GM12891 (cell line): Measurements from ENCODE around the gene MAD1L1.

Experiments used
- POLR2A ChIP-seq: IDR thresholded peaks from 2 replicates; pipeline ENCODE4 v1.6.1; 2011; ENCODE audit warnings: low read depth, low read length, control low read depth
- SPI1 ChIP-seq: IDR thresholded peaks from 2 replicates; pipeline ENCODE4 v1.6.1; 2011; ENCODE audit warnings: low read depth, low read length, control low read depth

- TF ChIP-seq POLR2A (no peak), SPI1 (no peak)
Observed at GRCh38 chr7:1947586-1948217, 285.0 kb downstream of the MAD1L1 start.
